ENCODE data around the gene EFCAB5. TPM values are rescaled to one million over a fixed set of nuclear protein-coding genes. Genes with fewer than 3 reads are reported as not detected.

EFCAB5 gene
- total RNA-seq, 1 experiment from 2014 or later, result 0.39 TPM

DNA sequence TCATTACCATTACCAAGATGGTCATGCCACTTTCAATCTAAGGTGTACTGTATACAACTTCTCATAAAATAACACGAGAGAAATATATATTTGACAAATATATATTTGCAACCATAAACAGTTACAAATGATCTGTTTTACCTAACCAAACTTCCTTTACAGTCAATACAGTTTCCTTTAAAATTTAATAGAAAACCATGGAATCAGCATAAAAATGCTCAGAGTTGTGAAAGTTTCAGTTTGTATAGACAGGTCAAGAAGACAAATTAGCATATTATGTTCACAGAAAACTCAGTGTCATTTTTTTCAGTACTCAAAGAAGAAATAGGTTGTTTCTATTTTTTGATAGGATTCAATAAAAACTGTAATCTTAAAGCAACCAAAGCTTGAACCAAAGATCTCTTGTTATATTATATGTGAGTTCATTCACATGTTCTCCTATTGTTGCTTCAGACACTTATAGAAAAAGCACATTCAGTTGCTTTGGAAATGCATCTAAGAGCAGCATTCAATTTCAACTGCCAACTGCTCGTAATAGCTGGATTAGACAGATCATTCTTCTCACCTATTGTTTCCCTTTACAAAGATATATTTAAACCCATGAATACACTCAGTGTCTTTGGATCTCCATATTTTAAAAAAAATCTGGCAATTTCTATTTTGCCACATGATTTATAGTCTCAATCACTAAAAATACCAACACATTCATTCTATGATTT, 26.5 kb upstream of the EFCAB5 start:
- peaks cover 8% of the 10 kb centered on the region; the same call in 1 of the 2 replicates for H3K4me1 ChIP-seq (ENCODE audit: control insufficient read depth, insufficient read depth, low read length)
- ChIA-PET POLR2A (no interaction called here), CTCF (interaction anchor here (0.7 kb wide), 1 partner anchor 13 kb away, joined by 4 read pairs; no protein-coding TSS in a partner anchor)
- no peaks in the 10 kb centered on the region for H3K9me3 ChIP-seq (ENCODE audit: control insufficient read depth, insufficient read depth, low read depth, low read length)
- H3K27ac ChIP-seq (ENCODE audit: low read length), result no peak overlapping the region
- intact Hi-C loops (cut with micrococcal nuclease; ENCODE audit: unreplicated experiment), result no loop called here
- DNase-seq (ENCODE audit: low read depth, low spot score) (no peak), ATAC-seq (no peak)
- no peak overlapping the region for H3K4me3 ChIP-seq (ENCODE audit: low read depth in 2 of 2, low read length in 2 of 2)
- no peaks in the 10 kb centered on the region for H3K36me3 ChIP-seq (ENCODE audit: control insufficient read depth, insufficient read depth, low read length)
- BruUV-seq (replicated peaks), result no TSS peak
- in situ Hi-C loops (cut with HindIII; ENCODE audit: low pct_unique_long_range_greater_than_20kb, low sequenced_read_pairs), result no loop called here
- H3K27me3 ChIP-seq (ENCODE audit: control insufficient read depth, insufficient read depth, low read length), result no peaks in the 10 kb centered on the region
- TF ChIP-seq CTCF (IDR thresholded peaks at IDR 0.05) (no peak), SIN3A (IDR thresholded peaks at IDR 0.05; ENCODE audit: borderline replicate concordance, insufficient read depth, low read depth, low read length) (no peak), POLR2AphosphoS5 (IDR thresholded peaks at IDR 0.05; ENCODE audit: low read depth, low read length) (no peak), TCF7L2 (IDR thresholded peaks at IDR 0.05; ENCODE audit: low read depth, low read length) (no peak), REST (IDR thresholded peaks at IDR 0.05; ENCODE audit: insufficient read depth in 1 of 2, low read depth in 2 of 2, low read length in 1 of 2) (no peak)

DNA sequence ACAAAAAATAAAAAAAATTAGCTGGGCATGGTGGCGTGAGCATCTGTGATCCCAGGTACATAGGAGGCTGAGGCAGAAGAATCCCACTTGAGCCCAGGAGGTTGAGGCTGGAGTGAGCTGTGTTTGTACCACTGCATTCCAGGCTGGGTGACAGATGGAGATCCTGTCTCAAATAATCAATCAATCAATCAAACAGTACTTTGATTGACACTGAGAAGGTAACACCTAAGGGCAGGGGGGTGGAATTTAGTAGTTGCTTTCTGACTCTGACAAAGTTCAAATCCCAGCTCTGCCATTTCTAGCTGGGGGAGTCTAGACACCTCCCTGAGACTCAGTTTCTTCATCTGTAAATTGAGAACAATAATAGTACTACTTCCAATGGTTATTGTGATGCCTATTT, 23.4 kb upstream of the EFCAB5 start:
- in situ Hi-C loops (cut with HindIII; ENCODE audit: low pct_unique_long_range_greater_than_20kb, low sequenced_read_pairs) (no loop called here), intact Hi-C loops (cut with micrococcal nuclease; ENCODE audit: unreplicated experiment) (no loop called here)
- H3K27ac ChIP-seq (ENCODE audit: low read length), result no peak overlapping the region
- no peak for DNase-seq (ENCODE audit: low read depth, low spot score)
- H3K36me3 ChIP-seq (ENCODE audit: control insufficient read depth, insufficient read depth, low read length), result no peaks in the 10 kb centered on the region
- no peaks in the 10 kb centered on the region for H3K27me3 ChIP-seq (ENCODE audit: control insufficient read depth, insufficient read depth, low read length)
- no peak for ATAC-seq
- H3K4me3 ChIP-seq (ENCODE audit: low read depth in 2 of 2, low read length in 2 of 2), result no peak overlapping the region
- no TSS peak for BruUV-seq (replicated peaks)
- no peaks in the 10 kb centered on the region for H3K9me3 ChIP-seq (ENCODE audit: control insufficient read depth, insufficient read depth, low read depth, low read length)
- POLR2A ChIA-PET, result no interaction called here
- no peak for TF ChIP-seq SIN3A (IDR thresholded peaks at IDR 0.05; ENCODE audit: borderline replicate concordance, insufficient read depth, low read depth, low read length)
- TF ChIP-seq CTCF (IDR thresholded peaks at IDR 0.05), result no peak
- no peak for TF ChIP-seq TCF7L2 (IDR thresholded peaks at IDR 0.05; ENCODE audit: low read depth, low read length)
- TF ChIP-seq POLR2AphosphoS5 (IDR thresholded peaks at IDR 0.05; ENCODE audit: low read depth, low read length), result no peak
- peaks cover 8% of the 10 kb centered on the region; the same call in 1 of the 2 replicates for H3K4me1 ChIP-seq (ENCODE audit: control insufficient read depth, insufficient read depth, low read length)
- CTCF ChIA-PET, result no interaction called here
